Neural progenitor cell (in vitro differentiated cells): ENCODE data around the gene EXOC4. TPM values are rescaled to one million over a fixed set of nuclear protein-coding genes. Genes with fewer than 3 reads are reported as not detected.

Experiments used
- DNase-seq: peaks from one replicate; pipeline ENCODE4 v3.0.0-alpha.2; 2016; ENCODE audit warnings: low spot score
- H2AFZ ChIP-seq: fragments of 200-600 bp; sonication (generic); replicated peaks from 2 replicates; pipeline ENCODE4 v1.6.1; 2016; ENCODE audit warnings: antibody characterized with exemption
- H3F3A ChIP-seq: fragments of 200-600 bp; sonication (generic); 2 replicates; pipeline ENCODE4 v1.6.1; 2016; ENCODE audit warnings: antibody characterized with exemption, low read depth
- H3K27ac ChIP-seq: fragments of 200-600 bp; sonication (generic); 2 replicates; pipeline ENCODE4 v1.5.1; 2016; ENCODE audit warnings: mild to moderate bottlenecking
- H3K27me3 ChIP-seq: fragments of 200-600 bp; sonication (generic); 2 replicates; pipeline ENCODE4 v1.6.1; 2016; ENCODE audit warnings: mild to moderate bottlenecking, moderate library complexity
- H3K36me3 ChIP-seq: fragments of 200-600 bp; sonication (generic); 2 replicates; pipeline ENCODE4 v1.5.1; 2016
- H3K4me1 ChIP-seq: fragments of 200-600 bp; sonication (generic); 2 replicates; pipeline ENCODE4 v1.6.1; 2016; ENCODE audit warnings: mixed run types
- H3K4me2 ChIP-seq: fragments of 200-600 bp; sonication (generic); 2 replicates; pipeline ENCODE4 v1.6.1; 2016
- H3K4me3 ChIP-seq: fragments of 200-600 bp; sonication (generic); 2 replicates; pipeline ENCODE4 v1.5.1; 2016
- H3K79me2 ChIP-seq: fragments of 200-600 bp; sonication (generic); 2 replicates; pipeline ENCODE4 v1.6.1; 2016; ENCODE audit warnings: low read depth
- H3K9ac ChIP-seq: fragments of 200-600 bp; sonication (generic); 2 replicates; pipeline ENCODE4 v1.6.1; 2016
- H3K9me3 ChIP-seq: fragments of 200-600 bp; sonication (generic); 2 replicates; pipeline ENCODE4 v1.5.1; 2016; ENCODE audit warnings: low read depth
- H4K20me1 ChIP-seq: fragments of 200-600 bp; sonication (generic); 2 replicates; pipeline ENCODE4 v1.6.1; 2016; ENCODE audit warnings: low read depth
- H3K27ac Mint-ChIP-seq: 3 replicates; pipeline ENCODE4 v1.8.0; 2021; ENCODE audit warnings: mixed read lengths
- H3K27me3 Mint-ChIP-seq: 2 replicates; pipeline ENCODE4 v1.8.0; 2022; ENCODE audit warnings: low read depth, mild to moderate bottlenecking, inconsistent platforms, moderate library complexity, mixed read lengths; ENCODE audit not compliant: insufficient read depth
- H3K36me3 Mint-ChIP-seq: 3 replicates; pipeline ENCODE4 v1.8.0; 2021; ENCODE audit warnings: mixed read lengths
- H3K4me1 Mint-ChIP-seq: 3 replicates; pipeline ENCODE4 v1.8.0; 2021; ENCODE audit warnings: mixed read lengths
- H3K4me3 Mint-ChIP-seq: 3 replicates; pipeline ENCODE4 v1.8.0; 2021; ENCODE audit warnings: mild to moderate bottlenecking, moderate library complexity, mixed read lengths
- H3K9me3 Mint-ChIP-seq: 3 replicates; pipeline ENCODE4 v1.8.0; 2020; ENCODE audit warnings: mixed read lengths
- EZH2 ChIP-seq: fragments of 200-600 bp; sonication (generic); IDR thresholded peaks from 2 replicates; pipeline ENCODE4 v1.6.1; 2017; ENCODE audit warnings: antibody characterized with exemption, mild to moderate bottlenecking, moderate library complexity
- EZH2phosphoT487 ChIP-seq: fragments of 200-600 bp; sonication (generic); IDR thresholded peaks from 2 replicates; pipeline ENCODE4 v1.6.1; 2017; ENCODE audit warnings: antibody characterized with exemption
- total RNA-seq: library from RNA; depleted of rRNA; stranded (reverse); fragments of >200 nt; gene quantifications from 2 replicates; pipeline ENCODE4 v1.2.3, GENCODE V29; 2015; ENCODE audit warnings: low replicate concordance
- TF ChIP-seq, protein P1 (sequence below): fragments of 200-600 bp; sonication (generic); IDR thresholded peaks from 2 replicates; pipeline ENCODE4 v1.5.1; 2017; ENCODE audit warnings: antibody characterized with exemption, mild to moderate bottlenecking

Gene EXOC4
- total RNA-seq, 1 donor from 2014 or later, result 129 TPM

DNA sequence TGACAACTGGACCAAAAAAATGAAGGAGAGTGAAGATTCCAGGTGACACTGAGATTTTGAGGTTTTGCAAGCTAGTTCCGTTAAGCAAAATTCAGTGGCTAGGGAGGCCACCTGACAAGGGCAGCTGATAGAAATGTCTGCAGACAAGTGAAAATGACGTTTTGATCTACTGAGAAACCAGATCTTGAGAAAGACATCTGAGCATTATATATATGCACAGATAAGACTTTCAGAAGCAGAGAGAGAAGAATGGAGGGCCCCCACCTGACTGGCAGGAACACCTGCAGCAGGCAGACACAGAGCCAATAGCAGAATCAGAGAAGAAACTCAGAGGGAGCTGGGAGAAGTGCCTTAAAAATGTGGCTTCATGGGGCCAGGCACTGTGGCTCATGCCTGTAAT, 798.1 kb downstream of the EXOC4 start:
- H3K9ac ChIP-seq, result no peak overlapping the region
- no peak overlapping the region for H3K4me3 ChIP-seq
- no peaks in the 10 kb centered on the region for H3F3A ChIP-seq
- no peaks in the 10 kb centered on the region for H3K36me3 Mint-ChIP-seq
- no peak for TF ChIP-seq EZH2phosphoT487
- TF ChIP-seq, protein P1, sequence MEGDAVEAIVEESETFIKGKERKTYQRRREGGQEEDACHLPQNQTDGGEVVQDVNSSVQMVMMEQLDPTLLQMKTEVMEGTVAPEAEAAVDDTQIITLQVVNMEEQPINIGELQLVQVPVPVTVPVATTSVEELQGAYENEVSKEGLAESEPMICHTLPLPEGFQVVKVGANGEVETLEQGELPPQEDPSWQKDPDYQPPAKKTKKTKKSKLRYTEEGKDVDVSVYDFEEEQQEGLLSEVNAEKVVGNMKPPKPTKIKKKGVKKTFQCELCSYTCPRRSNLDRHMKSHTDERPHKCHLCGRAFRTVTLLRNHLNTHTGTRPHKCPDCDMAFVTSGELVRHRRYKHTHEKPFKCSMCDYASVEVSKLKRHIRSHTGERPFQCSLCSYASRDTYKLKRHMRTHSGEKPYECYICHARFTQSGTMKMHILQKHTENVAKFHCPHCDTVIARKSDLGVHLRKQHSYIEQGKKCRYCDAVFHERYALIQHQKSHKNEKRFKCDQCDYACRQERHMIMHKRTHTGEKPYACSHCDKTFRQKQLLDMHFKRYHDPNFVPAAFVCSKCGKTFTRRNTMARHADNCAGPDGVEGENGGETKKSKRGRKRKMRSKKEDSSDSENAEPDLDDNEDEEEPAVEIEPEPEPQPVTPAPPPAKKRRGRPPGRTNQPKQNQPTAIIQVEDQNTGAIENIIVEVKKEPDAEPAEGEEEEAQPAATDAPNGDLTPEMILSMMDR, result no peak
- no peak for TF ChIP-seq EZH2
- no peaks in the 10 kb centered on the region for H3K9me3 ChIP-seq
- no peaks in the 10 kb centered on the region for H3K9me3 Mint-ChIP-seq
- no peaks in the 10 kb centered on the region for H3K27me3 ChIP-seq
- no peak for DNase-seq
- no peak overlapping the region for H2AFZ ChIP-seq
- peaks cover 17% of the 10 kb centered on the region for H3K4me1 ChIP-seq
- H3K4me3 Mint-ChIP-seq, result no peak overlapping the region
- H3K4me2 ChIP-seq, result no peak overlapping the region
- H3K36me3 ChIP-seq, result no peaks in the 10 kb centered on the region
- peaks cover 5% of the 10 kb centered on the region for H3K4me1 Mint-ChIP-seq
- no peaks in the 10 kb centered on the region for H4K20me1 ChIP-seq
- H3K79me2 ChIP-seq, result no peaks in the 10 kb centered on the region
- H3K27ac ChIP-seq, result no peak overlapping the region
- peaks cover 2% of the 10 kb centered on the region for H3K27me3 Mint-ChIP-seq
- no peak overlapping the region for H3K27ac Mint-ChIP-seq

DNA sequence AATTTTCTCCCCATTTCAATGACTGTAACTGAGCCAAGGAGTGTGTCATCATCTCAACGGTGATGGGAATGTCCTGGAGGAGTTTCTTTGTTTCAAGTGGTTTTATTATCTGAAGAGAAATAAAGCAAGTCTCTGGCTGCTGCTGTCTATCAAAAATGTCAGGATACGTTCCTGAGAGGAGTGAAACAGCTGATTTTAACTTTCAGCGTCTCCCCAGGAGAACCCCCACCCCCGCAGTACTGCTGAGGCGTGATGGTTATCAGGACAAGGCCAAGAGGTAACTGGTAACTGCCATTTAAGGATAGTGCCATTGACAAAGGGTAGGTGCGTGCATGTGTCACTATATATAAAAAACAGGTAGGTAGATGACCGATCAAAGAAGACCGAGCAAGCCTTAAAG, 803.9 kb downstream of the EXOC4 start:
- Histone ChIP-seq H3K36me3 (no peaks in the 10 kb centered on the region), H3K4me2 (no peak overlapping the region), H3F3A (no peaks in the 10 kb centered on the region), H3K79me2 (no peaks in the 10 kb centered on the region), H3K27ac (no peak overlapping the region), H2AFZ (no peak overlapping the region), H3K4me1 (peaks cover 12% of the 10 kb centered on the region), H3K9me3 (no peaks in the 10 kb centered on the region), H3K27me3 (no peaks in the 10 kb centered on the region), H3K9ac (no peak overlapping the region), H3K4me3 (no peak overlapping the region), H4K20me1 (no peaks in the 10 kb centered on the region)
- no peaks in the 10 kb centered on the region for H3K36me3 Mint-ChIP-seq
- no peak overlapping the region for H3K27ac Mint-ChIP-seq
- no peak overlapping the region for H3K4me3 Mint-ChIP-seq
- TF ChIP-seq EZH2, result no peak
- TF ChIP-seq, protein P1, result no peak
- TF ChIP-seq EZH2phosphoT487, result no peak
- H3K4me1 Mint-ChIP-seq, result peaks cover 6% of the 10 kb centered on the region
- no peaks in the 10 kb centered on the region for H3K9me3 Mint-ChIP-seq
- no peak for DNase-seq
- H3K27me3 Mint-ChIP-seq, result no peaks in the 10 kb centered on the region

DNA sequence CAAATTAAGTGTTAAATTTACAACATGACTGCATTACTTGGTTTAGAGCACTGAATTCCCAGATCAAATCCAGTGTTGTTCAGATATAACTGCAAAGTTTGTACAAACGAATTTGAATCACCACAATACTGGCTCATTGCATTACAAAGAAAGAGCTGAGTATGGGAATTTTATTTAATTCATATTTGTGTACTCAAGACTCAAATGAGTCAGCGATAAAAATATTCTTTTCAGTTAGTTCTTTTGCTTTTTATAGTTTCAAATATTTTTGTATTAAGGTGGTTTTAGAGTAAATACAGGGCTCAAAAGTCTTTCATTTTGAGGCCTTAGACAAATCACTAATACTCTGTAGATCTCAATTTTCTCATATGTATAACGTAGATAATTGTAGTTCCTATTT, 805.6 kb downstream of the EXOC4 start:
- H4K20me1 ChIP-seq, result no peaks in the 10 kb centered on the region
- H3K4me1 Mint-ChIP-seq, result peaks cover 3% of the 10 kb centered on the region
- H3K4me3 ChIP-seq, result no peak overlapping the region
- H3K27ac Mint-ChIP-seq, result no peak overlapping the region
- TF ChIP-seq, protein P1, result no peak
- TF ChIP-seq EZH2, result no peak
- no peaks in the 10 kb centered on the region for H3K9me3 Mint-ChIP-seq
- H3K79me2 ChIP-seq, result no peaks in the 10 kb centered on the region
- no peaks in the 10 kb centered on the region for H3K27me3 ChIP-seq
- no peaks in the 10 kb centered on the region for H3F3A ChIP-seq
- no peak overlapping the region for H3K4me2 ChIP-seq
- H3K36me3 ChIP-seq, result no peaks in the 10 kb centered on the region
- H2AFZ ChIP-seq, result no peak overlapping the region
- no peaks in the 10 kb centered on the region for H3K9me3 ChIP-seq
- no peak for DNase-seq
- no peaks in the 10 kb centered on the region for H3K27me3 Mint-ChIP-seq
- H3K36me3 Mint-ChIP-seq, result no peaks in the 10 kb centered on the region
- no peak overlapping the region for H3K27ac ChIP-seq
- no peak overlapping the region for H3K9ac ChIP-seq
- H3K4me3 Mint-ChIP-seq, result no peak overlapping the region
- H3K4me1 ChIP-seq, result no peaks in the 10 kb centered on the region
